ENCODE measurements around the gene PLAC8L1. TPM values are rescaled to one million over a fixed set of nuclear protein-coding genes. Genes with fewer than 3 reads are reported as not detected.

Gene PLAC8L1
- total and polyA plus RNA-seq, 2 of the 8 experiments (the other 6 are each of a cell fraction or from before 2014, with no cell fraction given): 0.42 TPM; not detected in 1

GRCh38 chr5:146088098-146088497 lies 17.3 kb downstream of the PLAC8L1 start:
- H2AK5ac ChIP-seq (ENCODE audit: low read depth, low read length): no peak overlapping the region
- H2BK15ac ChIP-seq (ENCODE audit: low read length): no peak overlapping the region
- H3K4me2 ChIP-seq (ENCODE audit: insufficient read depth in 1 of 2, low read depth in 2 of 2, low read length in 2 of 2): no peak overlapping the region
- H3K9me3 ChIP-seq (ENCODE audit: insufficient read depth in 2 of 2, low read depth in 1 of 2, low read length in 1 of 2): no peaks in the 10 kb centered on the region
- H4K5ac ChIP-seq (ENCODE audit: insufficient read length, low read depth, low read length): no peak overlapping the region
- H3K36me3 ChIP-seq (ENCODE audit: control insufficient read depth in 2 of 4, insufficient read depth in 4 of 4, low read length in 3 of 4): no peaks in the 10 kb centered on the region
- no peak overlapping the region for H2BK120ac ChIP-seq (replicated peaks; ENCODE audit: low read depth, low read length)
- no peak overlapping the region for H3K56ac ChIP-seq (replicated peaks; ENCODE audit: insufficient read length, low read depth, low read length)
- H4K8ac ChIP-seq (ENCODE audit: extremely low read depth, insufficient read depth, low read length): no peak overlapping the region
- no peak overlapping the region for H3K18ac ChIP-seq (ENCODE audit: extremely low read depth, low read length)
- no peak overlapping the region for H2BK20ac ChIP-seq (ENCODE audit: low read length)
- no peaks in the 10 kb centered on the region for H3K4me1 ChIP-seq (replicated peaks in 1 of 4; ENCODE audit: control insufficient read depth in 3 of 4, insufficient read depth in 4 of 4, low read length in 3 of 4)
- no peaks in the 10 kb centered on the region for H3K27me3 ChIP-seq (replicated peaks in 1 of 4; ENCODE audit: control insufficient read depth in 3 of 4, extremely low read depth in 1 of 4, insufficient read depth in 3 of 4, low read length in 3 of 4)
- no peak overlapping the region for H2BK12ac ChIP-seq (ENCODE audit: low read depth, low read length)
- H3K4ac ChIP-seq (replicated peaks; ENCODE audit: insufficient read length, low read depth, low read length): no peak overlapping the region
- TF ChIP-seq JUND (IDR thresholded peaks at IDR 0.05; ENCODE audit: low read length): no peak
- TF ChIP-seq GTF2F1 (IDR thresholded peaks at IDR 0.05; ENCODE audit: borderline replicate concordance, low read depth, low read length): no peak
- no peak for TF ChIP-seq POLR2AphosphoS5 (IDR thresholded peaks at IDR 0.05; ENCODE audit: low read depth, low read length)
- no peak for TF ChIP-seq USF2 (IDR thresholded peaks at IDR 0.05; ENCODE audit: low read length)
- TF ChIP-seq HDAC2 (IDR thresholded peaks at IDR 0.05; ENCODE audit: borderline replicate concordance in 1 of 2, low read depth in 2 of 2, low read length in 2 of 2): no peak
- no peak for TF ChIP-seq ATF3 (IDR thresholded peaks at IDR 0.05; ENCODE audit: insufficient read depth, low read depth, low read length)
- no peak for TF ChIP-seq CTBP2 (IDR thresholded peaks at IDR 0.05; ENCODE audit: borderline replicate concordance, insufficient read depth, insufficient read length, low read length)
- TF ChIP-seq RFX5 (IDR thresholded peaks at IDR 0.05; ENCODE audit: borderline replicate concordance, low read depth, low read length): no peak
- no peak for TF ChIP-seq CHD1 (IDR thresholded peaks at IDR 0.05; ENCODE audit: low read depth, low read length)
- no peak for TF ChIP-seq TEAD4 (IDR thresholded peaks at IDR 0.05; ENCODE audit: low read depth, low read length)
- TF ChIP-seq SP4 (IDR thresholded peaks at IDR 0.05; ENCODE audit: low read length): no peak
- TF ChIP-seq SUZ12 (IDR thresholded peaks at IDR 0.05; ENCODE audit: low read length): no peak
- no peak for TF ChIP-seq ZNF274 (IDR thresholded peaks at IDR 0.05; ENCODE audit: borderline replicate concordance, extremely low read depth, low read length)
- no peaks in the 10 kb centered on the region for H4K20me1 ChIP-seq (replicated peaks in 1 of 2; ENCODE audit: control insufficient read depth in 1 of 2, insufficient read depth in 2 of 2, low read length in 2 of 2)
- H2BK5ac ChIP-seq (ENCODE audit: low read depth, low read length): no peak overlapping the region
- H2AFZ ChIP-seq (ENCODE audit: low read length): no peak overlapping the region
- no peaks in the 10 kb centered on the region for H3K23me2 ChIP-seq (ENCODE audit: low read depth, low read length)
- H3K27ac ChIP-seq (ENCODE audit: low read depth, low read length): no peak overlapping the region
- H3K9ac ChIP-seq (replicated peaks in 1 of 4; ENCODE audit: extremely low read depth in 1 of 4, low read depth in 3 of 4, low read length in 3 of 4): no peak overlapping the region
- DNase-seq (ENCODE audit: low read depth in 1 of 2, low spot score in 2 of 2): no peak
- ChIA-PET CTCF (ENCODE audit: partially characterized antibody) (no interaction called here), POLR2A (ENCODE audit: partially characterized antibody) (interaction anchor here (0.7 kb wide), 1 partner anchor 115 kb away, joined by 3 read pairs; the partner anchor contains the start of gene RBM27)
- H3K79me1 ChIP-seq (ENCODE audit: low read depth, low read length): no peaks in the 10 kb centered on the region
- no peak overlapping the region for H3K23ac ChIP-seq (ENCODE audit: insufficient read length)
- H4K91ac ChIP-seq (replicated peaks; ENCODE audit: insufficient read length, low read length): no peak overlapping the region
- no peak overlapping the region for H3K4me3 ChIP-seq (ENCODE audit: extremely low read depth in 1 of 4, insufficient read depth in 2 of 4, low read depth in 3 of 4, low read length in 4 of 4)
- WGBS, 2 experiments (ENCODE audit: extremely low coverage in 1 of 2, insufficient coverage in 1 of 2, insufficient read length in 1 of 2, insufficient replicate concordance in 2 of 2, low coverage in 1 of 2, low lambda C conversion rate in 2 of 2, missing lambda C conversion rate in 1 of 2): 94% methylated on average over 3 of the region's 3 CpGs; no CpG with 5 or more reads in 1 of the 2 experiments
- no peak for FAIRE-seq
- no peaks in the 10 kb centered on the region for H3K79me2 ChIP-seq (ENCODE audit: control insufficient read depth in 1 of 2, insufficient read depth in 2 of 2, low read length in 2 of 2)
- no peak overlapping the region for H3K14ac ChIP-seq (ENCODE audit: insufficient read length)

All from H1 (cell line).